GM12878 (cell line): ENCODE results near the gene MRTFA. TPM values are rescaled to one million over a fixed set of nuclear protein-coding genes. Genes with fewer than 3 reads are reported as not detected.

Source experiments
- ATAC-seq: fragments of 200-7000 bp; cut with Tn5 transposase; 3 replicates; pipeline ENCODE4 v1.9.1; 2020; ENCODE audit warnings: mild to moderate bottlenecking, moderate library complexity
- BruUV-seq: library from RNA; stranded (reverse); fragments of 400-500 nt; replicated peaks from 2 replicates; lab custom pipeline; 2021; lab: Mats Ljungman, UMichigan
- CTCF ChIA-PET: fragments of 300-600 bp; sonication (Branson Sonifier 250); formaldehyde crosslinking; extraction: SDS; loops from one replicate; lab custom pipeline; 2021; ENCODE audit warnings: inconsistent platforms; lab: Yijun Ruan, JAX
- POLR2A ChIA-PET: fragments of 350-600 bp; formaldehyde crosslinking; extraction: SDS; loops from one replicate; lab custom pipeline; 2021; ENCODE audit warnings: inconsistent platforms; lab: Charles Lee
- RAD21 ChIA-PET: fragments of 300-600 bp; sonication (Branson Sonifier 250); formaldehyde crosslinking; loops from one replicate; lab custom pipeline; 2023; ENCODE audit warnings: antibody characterized with exemption; ENCODE audit not compliant: unreplicated experiment; lab: Charles Lee
- SMC1A ChIA-PET: fragments of 300-600 bp; sonication (Branson Sonifier 250); formaldehyde crosslinking; loops from one replicate; lab custom pipeline; 2023; ENCODE audit not compliant: unreplicated experiment, uncharacterized antibody; lab: Charles Lee
- DNase-seq: peaks from one replicate; pipeline ENCODE4 v3.0.0-alpha.2; 2011; ENCODE audit warnings: low read depth, low spot score
- FAIRE-seq: peaks from 3 replicates; lab custom pipeline; 2011; peaks lifted over from hg19 to GRCh38; lab: Jason Lieb, UNC
- H2AFZ ChIP-seq: 2 replicates; pipeline ENCODE4 v1.6.0; 2011; ENCODE audit warnings: low read depth, low read length, control low read depth; ENCODE audit not compliant: control insufficient read depth
- H3K27ac ChIP-seq: 2 replicates; pipeline ENCODE4 v1.5.1; 2011; ENCODE audit warnings: control low read depth; ENCODE audit not compliant: control insufficient read depth, insufficient read depth
- H3K27me3 ChIP-seq, 2 experiments: replicated peaks in 1 of 2; 2 replicates each; pipeline versions ENCODE4 v1.6.0 to v1.6.1; 2011; ENCODE audit warnings: low read length in 1 of 2; ENCODE audit not compliant: control insufficient read depth in 2 of 2, insufficient read depth in 2 of 2
- H3K36me3 ChIP-seq, 2 experiments: 2 replicates each; pipeline ENCODE4 v1.5.1; 2011; ENCODE audit warnings: low read length in 1 of 2; ENCODE audit not compliant: control insufficient read depth in 2 of 2, insufficient read depth in 2 of 2
- H3K4me1 ChIP-seq: 2 replicates; pipeline ENCODE4 v1.6.1; 2011; ENCODE audit warnings: mild to moderate bottlenecking, low read length, moderate library complexity, mixed read lengths; ENCODE audit not compliant: control insufficient read depth, insufficient read depth
- H3K4me2 ChIP-seq: 2 replicates; pipeline ENCODE4 v1.6.0; 2011; ENCODE audit warnings: control low read depth; ENCODE audit not compliant: control insufficient read depth, insufficient read depth
- H3K4me3 ChIP-seq: fragments of 200-600 bp; sonication (generic); 2 replicates; pipeline ENCODE4 v1.5.1; 2016
- H3K79me2 ChIP-seq: 2 replicates; pipeline ENCODE4 v1.6.0; 2011; ENCODE audit warnings: low read length; ENCODE audit not compliant: control insufficient read depth, insufficient read depth
- H3K9ac ChIP-seq: 2 replicates; pipeline ENCODE4 v1.8.0; 2011; ENCODE audit warnings: low read length, control low read depth, mixed read lengths; ENCODE audit not compliant: control insufficient read depth, insufficient read depth
- H3K9me3 ChIP-seq: replicated peaks from 3 replicates; pipeline ENCODE4 v1.5.1; 2011; ENCODE audit warnings: mild to moderate bottlenecking, low read length; ENCODE audit not compliant: control insufficient read depth, insufficient read depth
- H4K20me1 ChIP-seq: 2 replicates; pipeline ENCODE4 v1.6.0; 2011; ENCODE audit not compliant: control insufficient read depth, insufficient read depth
- EED ChIP-seq: sonication (generic); IDR thresholded peaks from 2 replicates; pipeline ENCODE4 v1.6.1; 2016; ENCODE audit warnings: antibody characterized with exemption, low read depth
- FOXK2 ChIP-seq: fragments of 450-650 bp; IDR thresholded peaks from 2 replicates; pipeline ENCODE4 v1.6.1; 2017; ENCODE audit warnings: mild to moderate bottlenecking, moderate library complexity
- MTA2 ChIP-seq: fragments of 450-650 bp; IDR thresholded peaks from 2 replicates; pipeline ENCODE4 v1.6.1; 2016; ENCODE audit warnings: low read depth, mild to moderate bottlenecking, moderate library complexity
- MYB ChIP-seq: fragments of 150-350 bp; IDR thresholded peaks from 2 replicates; pipeline ENCODE4 v1.6.1; 2014; ENCODE audit warnings: mild to moderate bottlenecking, low read depth, low read length, borderline replicate concordance
- NFYB ChIP-seq: IDR thresholded peaks from 2 replicates; pipeline ENCODE4 v1.6.1; 2011; ENCODE audit warnings: low read depth, mild to moderate bottlenecking, low read length, improper control_type of control experiment, moderate library complexity; ENCODE audit not compliant: insufficient read depth
- RAD21 ChIP-seq: IDR thresholded peaks from 2 replicates; pipeline ENCODE4 v1.6.1; 2011; ENCODE audit warnings: mild to moderate bottlenecking, low read depth, low read length, moderate library complexity; ENCODE audit not compliant: insufficient read depth
- YBX1 ChIP-seq: fragments of 450-650 bp; IDR thresholded peaks from 2 replicates; pipeline ENCODE4 v1.6.1; 2016; ENCODE audit warnings: antibody characterized with exemption
- WGBS: methylation state at CpG from one replicate; pipeline ENCODE4 v1.1.6; 2016; ENCODE audit warnings: low lambda C conversion rate; ENCODE audit not compliant: insufficient replicate concordance, insufficient coverage; ENCODE audit errors: missing lambda C conversion rate; 5-methylcytosine and 5-hydroxymethylcytosine counted together
- in situ Hi-C: fragments of 300-500 bp; cut with MboI; formaldehyde crosslinking; loops from 9 replicates; pipeline ENCODE4 v1.14.3; 2018; ENCODE audit warnings: mixed read lengths
- intact Hi-C: fragments of 100-400 bp; cut with micrococcal nuclease; formaldehyde crosslinking; loops from one replicate; pipeline ENCODE4 v1.14.2; 2022; ENCODE audit not compliant: unreplicated experiment
- polyA plus RNA-seq, 11 experiments: library from polyadenylated mRNA; depleted of rRNA in 4 of 11; unstranded in 6 of 11; stranded (reverse) in 5 of 11; fragments of >200 nt; fragmentation: Nextera tagmentation in 4 of 11; fragmentation: Illumina TruSeq in 1 of 11; extraction: Ambion mirVana in 4 of 11; extraction: Trizol in 1 of 11; gene quantifications; 1 replicate in 1 of 11; 2 replicates in 10 of 11; pipeline versions ENCODE4 v1.2.1 to v1.2.3, GENCODE V29; 2011 to 2016; ENCODE audit warnings: inconsistent platforms in 2 of 11, missing spikeins in 2 of 11, low read depth in 1 of 11
- total RNA-seq, 4 experiments: library from RNA; depleted of rRNA in 3 of 4; stranded (reverse); fragments of >200 nt in 3 of 4; fragmentation: Illumina TruSeq in 1 of 4; extraction: Trizol in 1 of 4; gene quantifications; 2 replicates each; pipeline versions ENCODE4 v1.2.1 to v1.2.3, GENCODE V29; 2013 to 2021
- TF ChIP-seq, protein P1 (sequence below): fragments of 450-650 bp; IDR thresholded peaks from 2 replicates; pipeline ENCODE4 v1.6.1; 2017; ENCODE audit warnings: antibody characterized with exemption, mild to moderate bottlenecking, moderate library complexity
- TF ChIP-seq, protein P2 (sequence below): fragments of 450-650 bp; IDR thresholded peaks from 2 replicates; pipeline ENCODE4 v1.6.1; 2016; ENCODE audit warnings: mild to moderate bottlenecking
- TF ChIP-seq, protein P3 (sequence below): fragments of 450-650 bp; IDR thresholded peaks from 2 replicates; pipeline ENCODE4 v1.6.1; 2017; ENCODE audit warnings: low read depth, mild to moderate bottlenecking, moderate library complexity
- TF ChIP-seq, protein P4 (sequence below): fragments of 450-650 bp; IDR thresholded peaks from 2 replicates; pipeline ENCODE4 v1.6.1; 2018; ENCODE audit warnings: mild to moderate bottlenecking, low read depth, moderate library complexity; ENCODE audit not compliant: partially characterized antibody
- TF ChIP-seq, protein P5 (sequence below): IDR thresholded peaks from 2 replicates; pipeline ENCODE4 v1.6.1; 2011; ENCODE audit warnings: low read depth, low read length, improper control_type of control experiment, borderline replicate concordance

MRTFA gene
- total and polyA plus RNA-seq, 10 of the 15 experiments (the other 5 are each of a cell fraction or from before 2014, with no cell fraction given), result 2.0 to 63.9 (median 17.9) TPM

DNA sequence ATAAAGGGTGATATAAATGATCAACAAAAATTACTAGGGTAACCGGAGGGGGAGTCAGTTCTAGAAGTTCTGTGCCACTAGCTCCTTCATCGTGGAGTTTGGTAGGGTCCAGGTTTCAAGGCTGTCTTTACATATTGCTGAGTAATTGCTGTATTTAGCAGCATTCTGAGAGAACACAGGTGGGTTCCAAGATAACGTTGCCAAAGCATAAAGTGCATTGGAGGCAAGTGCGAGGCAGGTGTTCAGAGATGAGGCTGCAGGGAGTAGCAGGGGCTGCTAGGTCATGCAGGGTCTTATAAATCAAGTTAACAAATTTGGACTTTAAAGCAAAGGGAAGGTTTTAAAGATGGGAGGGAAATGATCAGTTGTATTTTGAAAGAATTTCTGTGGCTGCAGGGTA lies 248.3 kb downstream of the MRTFA start (continued):
- TF ChIP-seq, protein P1, sequence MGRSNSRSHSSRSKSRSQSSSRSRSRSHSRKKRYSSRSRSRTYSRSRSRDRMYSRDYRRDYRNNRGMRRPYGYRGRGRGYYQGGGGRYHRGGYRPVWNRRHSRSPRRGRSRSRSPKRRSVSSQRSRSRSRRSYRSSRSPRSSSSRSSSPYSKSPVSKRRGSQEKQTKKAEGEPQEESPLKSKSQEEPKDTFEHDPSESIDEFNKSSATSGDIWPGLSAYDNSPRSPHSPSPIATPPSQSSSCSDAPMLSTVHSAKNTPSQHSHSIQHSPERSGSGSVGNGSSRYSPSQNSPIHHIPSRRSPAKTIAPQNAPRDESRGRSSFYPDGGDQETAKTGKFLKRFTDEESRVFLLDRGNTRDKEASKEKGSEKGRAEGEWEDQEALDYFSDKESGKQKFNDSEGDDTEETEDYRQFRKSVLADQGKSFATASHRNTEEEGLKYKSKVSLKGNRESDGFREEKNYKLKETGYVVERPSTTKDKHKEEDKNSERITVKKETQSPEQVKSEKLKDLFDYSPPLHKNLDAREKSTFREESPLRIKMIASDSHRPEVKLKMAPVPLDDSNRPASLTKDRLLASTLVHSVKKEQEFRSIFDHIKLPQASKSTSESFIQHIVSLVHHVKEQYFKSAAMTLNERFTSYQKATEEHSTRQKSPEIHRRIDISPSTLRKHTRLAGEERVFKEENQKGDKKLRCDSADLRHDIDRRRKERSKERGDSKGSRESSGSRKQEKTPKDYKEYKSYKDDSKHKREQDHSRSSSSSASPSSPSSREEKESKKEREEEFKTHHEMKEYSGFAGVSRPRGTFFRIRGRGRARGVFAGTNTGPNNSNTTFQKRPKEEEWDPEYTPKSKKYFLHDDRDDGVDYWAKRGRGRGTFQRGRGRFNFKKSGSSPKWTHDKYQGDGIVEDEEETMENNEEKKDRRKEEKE, result no peak
- TF ChIP-seq RAD21, result no peak
- TF ChIP-seq, protein P2, sequence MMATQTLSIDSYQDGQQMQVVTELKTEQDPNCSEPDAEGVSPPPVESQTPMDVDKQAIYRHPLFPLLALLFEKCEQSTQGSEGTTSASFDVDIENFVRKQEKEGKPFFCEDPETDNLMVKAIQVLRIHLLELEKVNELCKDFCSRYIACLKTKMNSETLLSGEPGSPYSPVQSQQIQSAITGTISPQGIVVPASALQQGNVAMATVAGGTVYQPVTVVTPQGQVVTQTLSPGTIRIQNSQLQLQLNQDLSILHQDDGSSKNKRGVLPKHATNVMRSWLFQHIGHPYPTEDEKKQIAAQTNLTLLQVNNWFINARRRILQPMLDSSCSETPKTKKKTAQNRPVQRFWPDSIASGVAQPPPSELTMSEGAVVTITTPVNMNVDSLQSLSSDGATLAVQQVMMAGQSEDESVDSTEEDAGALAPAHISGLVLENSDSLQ, result no peak
- TF ChIP-seq, all 136 proteins: peak for 0

DNA sequence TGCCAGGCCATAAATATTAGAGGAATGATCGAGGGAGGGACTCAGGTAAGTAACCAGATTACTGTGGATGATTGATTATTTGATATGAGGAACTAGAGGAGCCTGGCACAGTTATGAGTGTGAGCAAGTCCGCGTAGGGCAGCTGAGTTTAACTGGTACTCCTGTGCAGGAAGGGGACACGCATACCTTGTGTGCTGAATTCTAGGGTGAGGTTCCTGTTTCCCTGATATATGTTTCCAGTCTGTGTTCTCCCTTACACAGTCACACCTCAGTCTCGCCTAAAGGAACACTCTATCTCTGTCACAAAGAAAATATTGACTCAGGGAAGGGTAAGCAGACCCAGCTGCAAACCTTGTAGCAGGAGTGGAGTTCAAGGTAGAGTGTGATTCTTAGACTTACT lies 248.8 kb downstream of the MRTFA start:
- ChIA-PET POLR2A (interaction anchor here (0.5 to 0.7 kb wide), 2 partner anchors 27 to 32 kb away, joined by 3 to 4 read pairs; no protein-coding TSS in a partner anchor), CTCF (interaction anchor here (1.0 kb wide), 1 partner anchor 12 kb away, joined by 4 read pairs; no protein-coding TSS in a partner anchor), RAD21 (interaction anchor here (0.7 kb wide), 1 partner anchor 12 kb away, joined by 3 read pairs; no protein-coding TSS in a partner anchor), SMC1A (interaction anchor here (0.9 to 2.4 kb wide), 4 partner anchors 9 to 48 kb away, joined by 3 to 8 read pairs (median 4); no protein-coding TSS in a partner anchor)
- in situ Hi-C loops (no loop called here), intact Hi-C loops (no loop called here)
- no peak overlapping the region for H3K4me3 ChIP-seq
- WGBS, result 62% methylated on average over 5 of the region's 5 CpGs
- no peaks in the 10 kb centered on the region for H3K9me3 ChIP-seq
- BruUV-seq, result no TSS peak
- H3K27me3 ChIP-seq, result no peaks in the 10 kb centered on the region
- H4K20me1 ChIP-seq, result no peaks in the 10 kb centered on the region
- H3K27ac ChIP-seq, result no peak overlapping the region
- H3K9ac ChIP-seq, result no peak overlapping the region
- no peak overlapping the region for H2AFZ ChIP-seq
- H3K36me3 ChIP-seq, result no peaks in the 10 kb centered on the region; a peak in 1 of 4 replicates
- DNase-seq, result no peak
- peaks cover 19% of the 10 kb centered on the region for H3K79me2 ChIP-seq
- no peak overlapping the region for H3K4me2 ChIP-seq
- no peak for FAIRE-seq
- ATAC-seq, result peak; percentile 22; the same call in 1 of the 3 replicates
- H3K4me1 ChIP-seq, result peaks cover 26% of the 10 kb centered on the region
- TF ChIP-seq MYB (no peak), EED (no peak), MTA2 (no peak), YBX1 (no peak), NFYB (no peak), FOXK2 (no peak)
- TF ChIP-seq, protein P3, sequence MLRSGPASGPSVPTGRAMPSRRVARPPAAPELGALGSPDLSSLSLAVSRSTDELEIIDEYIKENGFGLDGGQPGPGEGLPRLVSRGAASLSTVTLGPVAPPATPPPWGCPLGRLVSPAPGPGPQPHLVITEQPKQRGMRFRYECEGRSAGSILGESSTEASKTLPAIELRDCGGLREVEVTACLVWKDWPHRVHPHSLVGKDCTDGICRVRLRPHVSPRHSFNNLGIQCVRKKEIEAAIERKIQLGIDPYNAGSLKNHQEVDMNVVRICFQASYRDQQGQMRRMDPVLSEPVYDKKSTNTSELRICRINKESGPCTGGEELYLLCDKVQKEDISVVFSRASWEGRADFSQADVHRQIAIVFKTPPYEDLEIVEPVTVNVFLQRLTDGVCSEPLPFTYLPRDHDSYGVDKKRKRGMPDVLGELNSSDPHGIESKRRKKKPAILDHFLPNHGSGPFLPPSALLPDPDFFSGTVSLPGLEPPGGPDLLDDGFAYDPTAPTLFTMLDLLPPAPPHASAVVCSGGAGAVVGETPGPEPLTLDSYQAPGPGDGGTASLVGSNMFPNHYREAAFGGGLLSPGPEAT, result no peak
- TF ChIP-seq, protein P4, sequence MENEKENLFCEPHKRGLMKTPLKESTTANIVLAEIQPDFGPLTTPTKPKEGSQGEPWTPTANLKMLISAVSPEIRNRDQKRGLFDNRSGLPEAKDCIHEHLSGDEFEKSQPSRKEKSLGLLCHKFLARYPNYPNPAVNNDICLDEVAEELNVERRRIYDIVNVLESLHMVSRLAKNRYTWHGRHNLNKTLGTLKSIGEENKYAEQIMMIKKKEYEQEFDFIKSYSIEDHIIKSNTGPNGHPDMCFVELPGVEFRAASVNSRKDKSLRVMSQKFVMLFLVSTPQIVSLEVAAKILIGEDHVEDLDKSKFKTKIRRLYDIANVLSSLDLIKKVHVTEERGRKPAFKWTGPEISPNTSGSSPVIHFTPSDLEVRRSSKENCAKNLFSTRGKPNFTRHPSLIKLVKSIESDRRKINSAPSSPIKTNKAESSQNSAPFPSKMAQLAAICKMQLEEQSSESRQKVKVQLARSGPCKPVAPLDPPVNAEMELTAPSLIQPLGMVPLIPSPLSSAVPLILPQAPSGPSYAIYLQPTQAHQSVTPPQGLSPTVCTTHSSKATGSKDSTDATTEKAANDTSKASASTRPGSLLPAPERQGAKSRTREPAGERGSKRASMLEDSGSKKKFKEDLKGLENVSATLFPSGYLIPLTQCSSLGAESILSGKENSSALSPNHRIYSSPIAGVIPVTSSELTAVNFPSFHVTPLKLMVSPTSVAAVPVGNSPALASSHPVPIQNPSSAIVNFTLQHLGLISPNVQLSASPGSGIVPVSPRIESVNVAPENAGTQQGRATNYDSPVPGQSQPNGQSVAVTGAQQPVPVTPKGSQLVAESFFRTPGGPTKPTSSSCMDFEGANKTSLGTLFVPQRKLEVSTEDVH, result no peak
- TF ChIP-seq, protein P5, sequence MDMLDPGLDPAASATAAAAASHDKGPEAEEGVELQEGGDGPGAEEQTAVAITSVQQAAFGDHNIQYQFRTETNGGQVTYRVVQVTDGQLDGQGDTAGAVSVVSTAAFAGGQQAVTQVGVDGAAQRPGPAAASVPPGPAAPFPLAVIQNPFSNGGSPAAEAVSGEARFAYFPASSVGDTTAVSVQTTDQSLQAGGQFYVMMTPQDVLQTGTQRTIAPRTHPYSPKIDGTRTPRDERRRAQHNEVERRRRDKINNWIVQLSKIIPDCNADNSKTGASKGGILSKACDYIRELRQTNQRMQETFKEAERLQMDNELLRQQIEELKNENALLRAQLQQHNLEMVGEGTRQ, result no peak
